SJCRH30 (cell line): ENCODE data around the gene SYNPO. TPM values are rescaled to one million over a fixed set of nuclear protein-coding genes. Genes with fewer than 3 reads are reported as not detected.

Experiments
- DNase-seq, 2 experiments: peaks; one replicate each; pipeline ENCODE4 v3.0.0-alpha.2; 2015 to 2020
- H3K27ac ChIP-seq: fragments of 250-450 bp; sonication (Bioruptor Pico); 2 replicates; pipeline ENCODE4 v1.5.1; 2020; ENCODE audit warnings: mild to moderate bottlenecking, moderate library complexity
- H3K27me3 ChIP-seq: fragments of 250-450 bp; sonication (Bioruptor Pico); 2 replicates; pipeline ENCODE4 v1.5.1; 2020; ENCODE audit warnings: mild to moderate bottlenecking, moderate library complexity
- H3K36me3 ChIP-seq: fragments of 250-450 bp; sonication (Bioruptor Pico); 2 replicates; pipeline ENCODE4 v1.5.1; 2020; ENCODE audit warnings: mild to moderate bottlenecking, moderate library complexity
- H3K4me1 ChIP-seq: fragments of 250-450 bp; sonication (Bioruptor Pico); 2 replicates; pipeline ENCODE4 v1.5.1; 2020; ENCODE audit warnings: mild to moderate bottlenecking, moderate library complexity
- H3K4me3 ChIP-seq: fragments of 250-450 bp; sonication (Bioruptor Pico); 2 replicates; pipeline ENCODE4 v1.5.1; 2020; ENCODE audit warnings: mild to moderate bottlenecking, moderate library complexity
- H3K9me3 ChIP-seq: fragments of 250-450 bp; sonication (Bioruptor Pico); replicated peaks from 2 replicates; pipeline ENCODE4 v1.5.1; 2020; ENCODE audit warnings: mild to moderate bottlenecking, moderate library complexity
- total RNA-seq: library from RNA; depleted of rRNA; stranded (reverse); fragments of >200 nt; shearing (Covaris generic); gene quantifications from 2 replicates; pipeline ENCODE4 v1.2.3, GENCODE V29; 2014

SYNPO gene
- total RNA-seq, 1 experiment from 2014 or later = 2.3 TPM

DNA sequence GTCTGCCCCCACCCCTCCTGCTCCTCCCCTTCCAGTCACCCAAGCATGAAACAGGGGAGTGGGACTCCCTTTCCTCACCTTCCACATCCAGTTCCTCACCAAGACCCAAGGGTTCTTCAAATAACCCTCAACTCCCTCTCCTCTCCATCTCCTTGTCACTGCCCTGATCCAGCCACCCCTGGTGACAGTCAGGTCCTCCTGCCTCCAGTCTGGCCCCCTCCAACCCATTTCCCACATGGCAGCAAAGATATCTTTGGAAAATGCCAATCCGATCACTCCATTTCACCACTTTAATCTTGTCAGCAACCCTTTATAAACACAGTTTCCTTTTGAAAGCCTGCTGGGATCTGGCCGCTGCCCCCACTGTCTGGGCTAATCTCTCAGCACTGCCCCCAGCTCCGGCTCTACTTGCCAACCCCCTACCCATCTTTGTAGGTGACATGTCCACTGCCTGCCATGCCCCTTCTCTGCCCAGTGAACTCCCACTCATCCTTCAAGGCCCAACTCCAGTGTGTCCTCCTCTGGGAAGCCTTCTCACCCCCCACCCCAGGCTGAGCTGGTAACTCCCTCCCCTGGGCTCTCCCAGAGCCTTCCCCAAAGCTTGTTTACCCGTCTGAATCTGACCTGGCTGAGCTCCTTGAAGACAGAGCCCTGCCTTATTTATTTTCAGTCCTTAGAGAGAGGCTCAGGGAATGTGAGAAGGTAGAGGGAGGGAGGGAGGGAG, 19.8 kb downstream of the SYNPO start:
- H3K27me3 ChIP-seq = 0 out of 2 replicates have a peak, but pooled peaks cover 3% of the 10 kb centered on the region

DNA sequence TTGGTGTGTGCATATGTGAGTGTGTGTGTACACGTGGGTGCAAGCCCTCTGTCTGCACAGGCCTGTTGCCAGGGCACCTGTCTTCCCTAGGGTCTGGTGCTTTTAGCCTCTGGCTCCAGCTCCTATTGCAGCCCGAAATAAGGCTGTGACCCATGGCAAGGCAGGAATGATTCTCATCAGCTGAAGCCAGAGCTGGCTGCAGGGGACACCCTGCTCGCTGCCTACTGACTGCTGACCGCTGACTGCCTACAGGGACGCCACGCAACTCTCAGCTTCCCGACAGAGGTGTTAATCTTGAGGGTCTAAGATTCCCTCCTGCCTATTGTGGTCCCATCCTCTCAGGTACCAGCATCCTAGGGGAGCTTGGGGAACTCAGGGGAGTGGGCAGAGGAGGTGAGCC, 20.6 kb downstream of the SYNPO start, which contains the start of gene MYOZ3:
Gene MYOZ3 (plus strand): TSS at position 166 of the 400 bp plus-strand sequence. CDS start 1,691 bp downstream, outside the sequence.
- DNase-seq = no peak
- Histone ChIP-seq H3K27me3 (0 out of 2 replicates have a peak, but pooled peaks cover 3% of the 10 kb centered on the region), H3K9me3 (no peaks in the 10 kb centered on the region), H3K36me3 (no peaks in the 10 kb centered on the region), H3K27ac (no peak within 1 kb of the TSS), H3K4me3 (no peak within 1 kb of the TSS), H3K4me1 (peaks cover 6% of the 10 kb centered on the region)

More for the DNA sequence above, 19.8 kb downstream of the SYNPO start:
- Histone ChIP-seq H3K36me3 (no peaks in the 10 kb centered on the region), H3K9me3 (no peaks in the 10 kb centered on the region), H3K27ac (no peak overlapping the region), H3K4me3 (no peak overlapping the region), H3K4me1 (peaks cover 6% of the 10 kb centered on the region)
- no peak for DNase-seq

DNA sequence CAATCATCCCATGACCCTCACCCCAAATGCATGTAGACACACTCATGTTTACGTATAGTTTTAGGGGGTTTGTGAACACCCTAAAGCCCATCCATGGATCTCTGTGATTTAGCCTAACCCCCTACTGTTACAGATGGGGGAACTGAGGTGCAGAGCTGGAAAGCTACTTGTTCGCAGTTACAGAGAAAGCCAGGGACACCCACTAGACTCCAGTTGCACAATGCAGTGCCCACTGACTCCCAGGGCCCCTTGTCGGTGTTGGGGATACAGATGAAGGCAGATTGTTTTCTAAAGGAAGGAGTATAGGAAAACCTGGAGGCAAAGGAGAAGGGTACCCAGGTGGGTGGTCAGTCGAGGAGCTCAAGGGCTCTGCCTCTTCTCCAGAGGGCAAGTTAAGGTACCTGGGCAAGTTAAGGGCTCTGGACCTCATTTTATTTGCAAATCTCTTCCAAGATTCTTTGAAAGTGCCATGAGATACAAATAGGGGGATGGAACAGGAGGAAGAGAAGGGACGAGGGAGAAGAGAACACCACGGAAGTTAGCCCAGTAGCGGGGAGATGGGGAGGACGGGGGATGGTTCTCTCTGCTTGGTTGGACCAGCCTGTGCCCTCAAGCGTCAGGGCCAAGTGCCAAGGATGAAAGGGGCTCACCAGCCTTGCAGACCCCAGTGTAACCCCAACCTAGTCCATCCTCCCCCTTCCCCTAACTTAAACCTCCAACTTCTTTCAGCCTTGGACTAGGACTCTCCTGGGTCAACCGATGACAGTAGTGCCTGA, 21.5 kb downstream of the SYNPO start:
- H3K4me3 ChIP-seq = no peak overlapping the region
- H3K27ac ChIP-seq = no peak overlapping the region
- H3K36me3 ChIP-seq = no peaks in the 10 kb centered on the region
- H3K27me3 ChIP-seq = 0 out of 2 replicates have a peak, but pooled peaks cover 3% of the 10 kb centered on the region
- H3K4me1 ChIP-seq = peaks cover 6% of the 10 kb centered on the region
- no peaks in the 10 kb centered on the region for H3K9me3 ChIP-seq
- DNase-seq = no peak

DNA sequence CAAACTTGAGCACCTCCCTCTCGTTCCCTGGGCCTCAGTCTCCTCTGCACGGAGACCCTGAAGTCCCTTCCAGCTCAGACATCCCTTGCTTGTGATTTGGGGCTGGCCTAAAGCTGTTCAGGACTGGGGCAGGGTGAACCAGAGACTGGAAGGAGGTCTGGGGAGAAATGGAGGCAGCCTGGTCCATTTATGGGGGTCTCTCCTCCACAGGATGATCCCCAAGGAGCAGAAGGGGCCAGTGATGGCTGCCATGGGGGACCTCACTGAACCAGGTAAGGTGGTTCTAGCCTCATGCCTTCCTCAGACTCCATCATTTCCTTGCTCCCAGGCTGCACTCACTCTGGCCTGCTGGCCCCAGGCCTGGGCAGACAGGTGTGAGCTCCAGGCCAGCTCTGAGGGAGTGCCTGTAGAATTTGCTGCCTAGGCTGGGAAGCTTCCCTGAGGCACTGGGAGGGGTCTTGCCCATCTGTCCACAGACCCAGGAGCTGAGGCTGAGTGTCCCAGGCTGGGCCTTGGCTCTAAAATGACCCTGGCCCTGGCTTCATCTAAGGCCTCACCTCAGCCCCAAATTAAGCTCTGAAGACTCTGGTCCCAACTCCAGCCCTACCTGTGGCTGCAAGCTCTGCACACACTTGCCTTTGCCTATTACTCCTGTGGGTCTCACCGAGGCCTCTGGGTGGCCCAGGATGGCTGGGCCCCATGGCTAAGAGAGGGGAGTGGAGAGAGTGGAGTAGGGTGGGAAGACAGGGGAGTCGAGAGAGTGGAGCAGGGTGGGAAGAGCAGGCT, 22.5 kb downstream of the SYNPO start:
- Histone ChIP-seq H3K4me1 (no peaks in the 10 kb centered on the region; the same call in 1 of the 2 replicates), H3K4me3 (no peak overlapping the region), H3K27me3 (peaks cover 7% of the 10 kb centered on the region; the same call in 1 of the 2 replicates), H3K27ac (no peak overlapping the region), H3K9me3 (no peaks in the 10 kb centered on the region), H3K36me3 (no peaks in the 10 kb centered on the region)
- DNase-seq = no peak

DNA sequence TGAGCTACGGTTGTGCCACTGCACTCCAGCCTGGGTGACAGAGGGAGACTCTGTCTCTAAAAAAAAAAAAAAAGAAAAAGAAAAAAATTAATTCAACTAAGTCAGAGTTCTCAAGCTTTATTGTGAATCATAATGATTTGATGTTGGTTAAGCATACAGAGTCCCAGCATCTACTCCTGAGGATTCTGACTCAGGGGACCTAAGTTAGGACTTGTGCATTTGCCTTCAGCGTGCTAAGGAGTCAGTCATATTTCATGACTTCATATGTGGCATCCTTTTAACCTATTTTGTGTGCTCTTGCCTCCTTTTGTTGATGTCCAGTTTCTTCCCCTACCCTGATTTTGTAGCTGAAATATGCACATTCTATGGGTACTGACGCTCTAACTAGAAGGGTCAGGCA, 23.5 kb downstream of the SYNPO start:
- no peaks in the 10 kb centered on the region for H3K9me3 ChIP-seq
- H3K27me3 ChIP-seq = peaks cover 7% of the 10 kb centered on the region; the same call in 1 of the 2 replicates
- no peaks in the 10 kb centered on the region; the same call in 1 of the 2 replicates for H3K4me1 ChIP-seq
- H3K36me3 ChIP-seq = no peaks in the 10 kb centered on the region
- no peak for DNase-seq
- H3K4me3 ChIP-seq = no peak overlapping the region
- H3K27ac ChIP-seq = no peak overlapping the region

DNA sequence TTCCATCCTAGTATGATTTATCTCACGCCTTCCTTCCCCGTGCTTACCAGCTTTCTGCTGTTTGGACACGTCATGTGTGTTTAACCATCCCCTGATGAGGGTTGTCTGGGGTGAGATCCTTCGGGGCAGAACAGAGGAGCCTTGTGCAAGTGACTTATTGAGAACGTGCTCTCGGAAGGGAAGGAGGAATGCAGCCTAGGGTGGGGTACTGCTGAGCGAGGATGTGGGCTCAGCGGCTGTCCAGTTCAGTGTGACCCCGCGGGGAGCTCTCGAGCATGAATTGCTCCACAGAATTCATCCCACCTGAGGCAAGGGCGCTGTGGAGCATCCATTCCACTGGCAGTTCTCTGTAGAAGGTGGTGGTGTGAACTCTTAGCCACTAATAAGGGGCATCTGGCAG, 24.6 kb downstream of the SYNPO start:
- H3K27ac ChIP-seq = no peak overlapping the region
- DNase-seq = no peak
- H3K9me3 ChIP-seq = no peaks in the 10 kb centered on the region
- H3K4me3 ChIP-seq = no peak overlapping the region
- H3K4me1 ChIP-seq = no peaks in the 10 kb centered on the region; the same call in 1 of the 2 replicates
- no peaks in the 10 kb centered on the region for H3K36me3 ChIP-seq
- H3K27me3 ChIP-seq = peaks cover 7% of the 10 kb centered on the region; the same call in 1 of the 2 replicates

DNA sequence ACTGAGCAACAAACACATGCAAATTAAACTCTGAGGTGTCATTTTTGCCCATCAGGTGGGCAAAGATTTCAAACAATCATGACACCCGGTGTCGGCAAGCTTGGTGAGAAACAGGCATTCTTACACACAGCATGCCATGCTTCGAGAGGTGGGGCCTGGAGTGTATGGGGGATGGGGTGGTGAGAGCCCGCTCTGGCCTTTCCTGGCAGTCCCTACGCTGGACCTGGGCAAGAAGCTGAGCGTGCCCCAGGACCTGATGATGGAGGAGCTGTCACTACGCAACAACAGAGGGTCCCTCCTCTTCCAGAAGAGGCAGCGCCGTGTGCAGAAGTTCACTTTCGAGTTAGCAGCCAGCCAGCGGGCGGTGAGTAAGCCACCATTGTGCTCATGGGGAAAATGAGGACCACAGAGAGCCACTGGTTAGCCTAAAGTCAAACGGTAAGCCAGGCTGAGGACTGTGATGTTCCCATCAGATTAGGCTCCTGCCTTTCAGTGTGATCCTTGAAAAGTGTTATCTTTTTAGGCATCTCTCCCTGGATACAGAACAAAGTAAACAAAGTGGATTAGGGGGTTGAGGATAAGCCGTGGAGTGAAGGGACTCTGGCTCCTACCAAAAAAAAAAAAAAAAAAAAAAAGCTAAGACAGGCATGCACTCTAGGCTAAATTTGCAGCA, 30.0 kb downstream of the SYNPO start:
- peaks cover 4% of the 10 kb centered on the region; the same call in 1 of the 2 replicates for H3K27me3 ChIP-seq

DNA sequence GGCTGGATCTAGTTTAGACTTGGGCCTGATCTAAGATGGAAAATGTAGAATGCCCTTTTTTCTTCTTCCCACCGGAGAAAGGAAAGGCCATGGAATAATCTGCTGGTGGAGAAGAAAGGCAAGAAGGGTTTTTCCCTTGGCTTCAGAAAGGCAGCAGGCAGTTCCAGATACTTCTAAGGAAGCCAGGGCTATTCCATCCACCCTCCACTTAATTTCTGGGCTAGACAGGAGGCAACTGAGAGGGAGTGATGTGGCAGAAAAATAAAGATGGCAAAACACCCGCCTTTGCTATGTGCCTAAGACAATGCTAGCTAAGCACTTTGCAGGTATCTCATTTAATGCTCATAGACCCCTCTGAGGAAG, 30.5 kb downstream of the SYNPO start:
- peaks cover 6% of the 10 kb centered on the region; the same call in 1 of the 2 replicates for H3K4me1 ChIP-seq
- H3K27me3 ChIP-seq = peaks cover 4% of the 10 kb centered on the region; the same call in 1 of the 2 replicates
- no peaks in the 10 kb centered on the region for H3K9me3 ChIP-seq
- no peaks in the 10 kb centered on the region for H3K36me3 ChIP-seq
- DNase-seq = no peak
- H3K4me3 ChIP-seq = no peak overlapping the region
- H3K27ac ChIP-seq = no peak overlapping the region

More for the DNA sequence above, 30.0 kb downstream of the SYNPO start:
- Histone ChIP-seq H3K4me1 (peaks cover 6% of the 10 kb centered on the region; the same call in 1 of the 2 replicates), H3K9me3 (no peaks in the 10 kb centered on the region), H3K36me3 (no peaks in the 10 kb centered on the region), H3K4me3 (no peak overlapping the region), H3K27ac (no peak overlapping the region)
- DNase-seq = no peak

DNA sequence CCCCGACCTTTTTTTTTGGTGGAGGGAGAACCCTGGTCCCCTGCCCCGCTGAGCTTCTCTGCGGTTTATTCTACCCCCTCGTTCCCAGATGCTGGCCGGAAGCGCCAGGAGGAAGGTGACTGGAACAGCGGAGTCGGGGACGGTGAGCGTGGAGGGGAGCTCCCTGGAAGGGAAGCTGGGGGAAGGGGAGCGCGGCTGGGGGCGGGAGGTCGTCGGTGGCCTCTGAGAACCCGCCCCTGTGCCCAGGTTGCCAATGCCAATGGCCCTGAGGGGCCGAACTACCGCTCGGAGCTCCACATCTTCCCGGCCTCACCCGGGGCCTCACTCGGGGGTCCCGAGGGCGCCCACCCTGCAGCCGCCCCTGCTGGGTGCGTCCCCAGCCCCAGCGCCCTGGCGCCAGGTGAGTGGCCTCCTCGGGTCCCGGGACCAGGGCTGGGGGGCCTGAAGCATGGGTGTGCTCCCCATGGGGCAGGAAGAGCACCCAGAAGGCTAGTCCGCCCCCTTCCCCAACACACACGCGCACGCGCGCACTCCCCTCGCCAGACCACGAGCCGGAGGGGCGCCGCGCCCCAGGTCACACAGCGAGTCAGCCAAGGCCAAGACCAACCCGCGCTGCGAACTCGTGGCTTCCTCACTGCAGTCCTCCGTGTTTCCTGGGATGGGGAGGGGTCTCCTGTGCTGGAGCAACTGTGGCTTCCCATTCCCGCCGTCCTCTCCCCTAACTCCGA, 31.2 kb downstream of the SYNPO start:
- Histone ChIP-seq H3K36me3 (no peaks in the 10 kb centered on the region), H3K9me3 (no peaks in the 10 kb centered on the region), H3K27ac (no peak overlapping the region), H3K4me1 (peaks cover 6% of the 10 kb centered on the region; the same call in 1 of the 2 replicates), H3K4me3 (no peak overlapping the region), H3K27me3 (peaks cover 4% of the 10 kb centered on the region; the same call in 1 of the 2 replicates)
- no peak for DNase-seq

DNA sequence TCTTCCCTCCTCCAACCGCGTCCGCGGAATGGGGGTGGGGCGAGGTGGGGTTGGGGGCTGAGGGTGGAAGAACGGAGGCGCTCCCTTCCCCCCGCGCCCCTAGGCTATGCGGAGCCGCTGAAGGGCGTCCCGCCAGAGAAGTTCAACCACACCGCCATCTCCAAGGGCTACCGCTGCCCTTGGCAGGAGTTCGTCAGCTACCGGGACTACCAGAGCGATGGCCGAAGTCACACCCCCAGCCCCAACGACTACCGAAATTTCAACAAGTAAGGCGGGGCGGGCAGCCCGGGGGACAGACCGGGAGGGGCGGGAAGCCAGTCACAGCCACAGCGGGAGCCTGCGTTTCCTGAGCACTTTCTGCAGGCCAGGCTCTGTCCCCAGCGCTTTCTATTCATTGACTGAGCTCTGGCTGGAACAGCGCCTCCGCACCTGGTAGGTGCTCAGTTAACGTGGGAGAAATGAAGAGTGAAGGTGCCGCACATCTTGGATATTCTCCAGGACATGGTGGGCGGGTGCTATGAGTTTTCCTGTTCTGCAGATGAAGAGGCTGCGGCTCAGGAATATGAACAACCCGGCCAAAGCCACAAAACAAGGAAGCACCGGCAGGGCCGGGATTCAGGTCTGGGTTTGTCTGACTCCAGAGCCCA, 31.9 kb downstream of the SYNPO start:
- H3K9me3 ChIP-seq = no peaks in the 10 kb centered on the region
- H3K27me3 ChIP-seq = peaks cover 2% of the 10 kb centered on the region; the same call in 1 of the 2 replicates
- no peak overlapping the region for H3K27ac ChIP-seq
- H3K36me3 ChIP-seq = no peaks in the 10 kb centered on the region
- H3K4me1 ChIP-seq = peaks cover 6% of the 10 kb centered on the region; the same call in 1 of the 2 replicates
- H3K4me3 ChIP-seq = no peak overlapping the region
- no peak for DNase-seq

DNA sequence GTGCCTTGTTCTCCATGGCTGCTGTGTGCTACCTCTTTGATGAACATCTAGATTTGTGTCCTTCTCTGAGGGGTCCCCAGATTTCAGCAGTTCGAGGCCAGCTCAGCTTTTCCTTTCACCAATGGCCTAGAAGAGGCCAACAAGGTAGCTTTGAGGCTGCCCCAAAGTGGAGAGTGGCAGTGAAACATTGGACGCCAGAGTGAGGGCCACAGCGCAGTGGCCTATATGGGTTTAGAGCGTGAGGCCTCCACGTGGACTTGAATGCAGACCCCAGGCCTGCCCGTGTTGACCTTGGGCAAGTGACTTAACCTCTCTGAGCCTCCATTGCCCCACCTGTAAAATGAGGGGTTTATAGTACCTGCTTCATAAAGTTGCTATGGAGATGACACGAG, 32.4 kb downstream of the SYNPO start:
- Histone ChIP-seq H3K27ac (no peak overlapping the region), H3K4me1 (peaks cover 6% of the 10 kb centered on the region; the same call in 1 of the 2 replicates), H3K9me3 (no peaks in the 10 kb centered on the region), H3K36me3 (no peaks in the 10 kb centered on the region), H3K27me3 (no peaks in the 10 kb centered on the region), H3K4me3 (no peak overlapping the region)
- no peak for DNase-seq

DNA sequence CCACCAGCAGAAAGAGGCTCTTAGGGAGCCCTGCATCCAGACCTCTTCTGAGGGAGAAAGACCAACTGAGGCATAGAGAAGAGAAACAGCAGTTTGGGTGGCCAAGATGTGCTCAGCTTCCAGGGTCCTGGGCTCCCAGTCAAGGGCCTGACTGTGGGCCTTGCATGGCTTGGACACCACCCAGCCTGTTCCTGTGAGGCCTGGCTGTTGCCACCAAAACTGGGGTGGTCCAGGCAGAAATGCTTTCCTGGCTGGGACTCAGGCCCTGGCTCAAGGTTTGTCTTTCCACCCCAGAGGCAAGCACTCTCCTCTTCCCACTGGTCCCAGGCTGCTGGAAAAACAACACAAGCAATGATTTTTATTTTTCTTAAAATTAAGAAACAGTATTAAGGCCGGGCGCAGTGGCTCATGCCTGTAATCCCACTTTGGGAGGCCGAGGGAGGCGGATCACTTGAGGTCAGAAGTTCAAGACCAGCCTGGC, 33.9 kb downstream of the SYNPO start:
- no peak overlapping the region for H3K4me3 ChIP-seq
- peaks cover 6% of the 10 kb centered on the region; the same call in 1 of the 2 replicates for H3K4me1 ChIP-seq
- no peaks in the 10 kb centered on the region for H3K27me3 ChIP-seq
- DNase-seq = no peak
- H3K36me3 ChIP-seq = no peaks in the 10 kb centered on the region
- H3K9me3 ChIP-seq = no peaks in the 10 kb centered on the region
- no peak overlapping the region for H3K27ac ChIP-seq

DNA sequence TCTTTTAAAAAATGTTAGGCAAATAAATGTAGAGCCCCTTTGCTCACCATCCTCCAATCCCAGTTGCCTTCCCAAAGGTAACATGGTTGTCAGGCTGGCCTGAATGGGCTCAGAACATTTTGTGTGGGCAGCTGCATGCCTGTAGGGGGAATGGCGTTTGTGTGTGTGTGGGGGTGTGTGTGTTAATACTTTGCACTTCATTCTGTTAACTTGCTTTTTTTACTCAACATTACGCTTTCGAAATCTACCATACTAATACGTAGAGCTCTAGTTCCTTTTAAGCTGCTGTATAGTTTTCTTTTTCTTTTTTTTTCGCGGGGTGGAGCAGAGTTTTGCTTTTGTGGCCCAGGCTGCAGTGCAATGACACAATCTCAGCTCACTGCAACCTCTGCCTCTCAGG, 34.6 kb downstream of the SYNPO start:
- Histone ChIP-seq H3K4me3 (no peak overlapping the region), H3K4me1 (peaks cover 6% of the 10 kb centered on the region; the same call in 1 of the 2 replicates), H3K27ac (no peak overlapping the region), H3K36me3 (no peaks in the 10 kb centered on the region), H3K9me3 (no peaks in the 10 kb centered on the region), H3K27me3 (no peaks in the 10 kb centered on the region)
- DNase-seq = no peak
